HG02885 (cell line): ENCODE results near the gene KIF25.
"Not testable (repeated sequence)": the region's sequence is repeated elsewhere in the genome, so short reads cannot be mapped to it uniquely, and the experiment has no call there.

Experiments used
- ATAC-seq: cut with Tn5 transposase; IDR thresholded peaks from one replicate; pipeline ENCODE4 v1.9.1; 2021; ENCODE audit warnings: mild to moderate bottlenecking; ENCODE audit not compliant: unreplicated experiment, poor library complexity

Gene KIF25

DNA sequence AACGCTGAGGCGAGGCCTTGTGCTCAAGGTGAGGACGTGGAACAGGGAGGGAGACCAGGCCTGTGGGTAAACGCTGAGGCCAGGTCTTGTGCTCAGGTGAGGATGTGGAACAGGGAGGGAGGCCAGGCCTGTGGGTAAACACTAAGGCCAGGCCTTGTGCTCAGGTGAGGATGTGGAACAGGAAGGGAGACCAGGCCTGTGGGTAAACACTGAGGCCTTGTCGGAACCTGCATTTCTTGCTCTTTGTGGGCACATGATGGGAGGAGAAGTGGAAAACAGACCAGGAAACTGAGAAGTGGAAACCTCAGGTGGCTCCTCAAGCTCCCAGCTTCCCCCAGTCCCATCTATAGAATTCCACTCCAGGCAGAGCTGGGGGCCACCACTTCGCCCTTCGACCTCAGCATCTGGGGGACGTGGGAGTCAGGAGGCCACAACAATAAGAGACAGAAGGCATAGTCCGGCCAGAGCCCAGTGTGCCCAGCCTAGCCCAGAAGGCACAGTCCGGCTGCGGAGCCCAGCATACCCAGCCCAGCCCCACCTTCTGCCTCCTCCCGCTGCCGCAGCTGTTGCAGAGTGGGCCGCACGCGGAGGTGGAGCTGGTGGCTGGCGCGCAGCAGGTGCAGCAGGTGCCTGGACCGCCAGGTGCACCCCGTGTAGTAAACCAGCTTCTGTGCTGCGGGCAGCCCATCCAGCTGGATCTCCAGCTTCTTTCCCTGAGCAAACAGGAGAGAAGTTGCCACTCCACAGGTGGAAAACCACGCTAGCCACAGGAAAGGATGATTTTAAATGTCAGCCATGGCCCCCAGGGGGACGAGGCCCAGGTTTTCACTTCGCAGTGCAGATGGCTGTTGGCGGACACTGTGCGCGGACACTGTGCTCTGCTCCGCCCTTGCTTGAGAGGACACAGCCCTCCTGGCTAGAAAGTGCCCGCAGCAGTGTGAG lies 64.1 kb downstream of the KIF25 start:
- ATAC-seq, result no peak

DNA sequence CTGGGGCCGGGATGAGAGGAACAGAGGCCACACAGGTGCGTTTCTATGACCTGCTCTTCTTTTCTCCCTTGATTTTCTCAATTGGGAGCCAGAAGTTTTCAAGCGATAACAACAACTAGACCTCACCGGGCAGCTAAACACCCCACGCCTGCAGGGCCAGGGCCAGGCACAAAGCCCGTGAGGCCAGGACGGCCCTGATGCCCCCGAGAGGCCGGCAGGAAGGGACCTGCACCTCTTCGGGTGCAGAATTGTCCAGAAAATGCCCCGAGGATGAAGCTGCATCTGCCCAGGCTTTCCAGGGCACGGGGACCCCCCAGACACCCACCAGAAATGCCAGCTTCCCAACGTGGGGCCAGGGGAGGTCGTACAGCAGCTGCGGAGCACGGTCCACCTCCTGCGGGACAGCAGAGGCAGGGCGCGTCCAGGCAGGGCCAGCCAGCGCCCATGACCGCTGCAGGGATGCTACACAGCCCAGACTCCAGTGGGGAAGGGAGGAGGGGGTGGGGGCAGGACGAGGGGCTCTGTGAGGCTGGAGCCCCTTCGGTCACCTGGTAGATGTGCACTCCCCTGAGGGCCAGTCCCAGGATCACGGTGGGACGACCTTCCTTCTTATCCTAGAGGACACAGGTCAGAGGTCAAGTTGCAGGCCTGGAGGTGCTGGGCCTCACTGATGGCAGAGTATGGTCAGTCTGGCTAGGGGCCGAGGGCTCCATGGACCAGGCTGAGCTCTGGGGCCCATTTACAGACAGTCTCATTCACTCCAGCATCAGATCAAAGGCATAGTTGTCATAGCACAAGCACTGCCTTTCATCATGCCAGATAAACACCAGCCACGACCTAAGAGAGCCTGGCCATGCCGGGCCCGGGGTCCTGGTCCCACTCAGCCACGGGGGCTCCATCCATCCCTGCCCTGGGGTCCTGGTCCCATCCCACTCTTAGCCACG lies 65.1 kb downstream of the KIF25 start:
- no peak for ATAC-seq

DNA sequence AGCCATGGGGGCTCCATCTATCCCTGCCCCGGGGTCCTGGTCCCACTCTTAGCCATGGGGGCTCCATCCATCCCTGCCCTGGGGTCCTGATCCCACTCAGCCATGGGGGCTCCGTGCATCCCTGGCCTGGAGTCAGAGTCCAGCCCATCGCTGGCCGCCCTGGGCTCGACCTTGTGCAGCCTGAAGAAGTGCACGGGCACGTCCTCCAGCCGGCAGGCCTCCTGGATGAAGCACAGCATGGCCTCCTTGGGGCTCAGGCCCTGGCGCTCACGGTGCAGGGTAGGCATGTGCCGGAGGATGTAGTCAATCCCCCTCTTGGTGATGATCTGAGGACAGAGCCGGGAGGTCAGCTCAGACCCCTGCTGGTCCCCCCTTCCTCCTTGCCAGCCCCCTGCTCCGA lies 66.0 kb downstream of the KIF25 start:
- ATAC-seq, result no peak

DNA sequence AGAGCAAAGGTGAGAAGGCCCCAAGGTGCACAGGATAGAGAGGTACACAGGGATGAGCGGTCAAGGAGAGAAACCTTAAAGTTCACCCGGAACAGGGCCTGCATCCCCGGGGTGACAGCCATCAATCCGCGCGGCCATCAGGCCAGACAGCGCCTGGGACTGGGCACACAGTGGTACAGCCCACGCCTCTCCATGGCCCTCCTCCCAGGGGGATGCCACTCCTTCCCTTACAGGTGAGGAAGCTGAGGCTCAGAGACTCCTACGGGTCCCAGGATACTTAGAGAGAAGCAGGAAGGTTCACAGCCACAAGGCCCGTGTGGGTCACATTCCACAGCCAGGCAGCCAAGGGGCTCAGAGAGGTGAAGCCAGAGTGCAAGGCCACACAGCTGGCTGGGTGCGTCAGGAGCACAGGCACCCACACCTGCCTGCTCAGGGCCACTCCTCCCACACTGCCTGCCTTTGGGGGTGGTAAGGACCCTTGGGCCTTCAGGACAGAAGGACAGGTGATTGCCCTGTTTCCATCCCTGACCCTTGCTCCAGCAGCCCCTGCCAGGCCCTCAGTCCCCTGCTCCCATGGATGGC lies 66.8 kb downstream of the KIF25 start:
- ATAC-seq, result no peak

DNA sequence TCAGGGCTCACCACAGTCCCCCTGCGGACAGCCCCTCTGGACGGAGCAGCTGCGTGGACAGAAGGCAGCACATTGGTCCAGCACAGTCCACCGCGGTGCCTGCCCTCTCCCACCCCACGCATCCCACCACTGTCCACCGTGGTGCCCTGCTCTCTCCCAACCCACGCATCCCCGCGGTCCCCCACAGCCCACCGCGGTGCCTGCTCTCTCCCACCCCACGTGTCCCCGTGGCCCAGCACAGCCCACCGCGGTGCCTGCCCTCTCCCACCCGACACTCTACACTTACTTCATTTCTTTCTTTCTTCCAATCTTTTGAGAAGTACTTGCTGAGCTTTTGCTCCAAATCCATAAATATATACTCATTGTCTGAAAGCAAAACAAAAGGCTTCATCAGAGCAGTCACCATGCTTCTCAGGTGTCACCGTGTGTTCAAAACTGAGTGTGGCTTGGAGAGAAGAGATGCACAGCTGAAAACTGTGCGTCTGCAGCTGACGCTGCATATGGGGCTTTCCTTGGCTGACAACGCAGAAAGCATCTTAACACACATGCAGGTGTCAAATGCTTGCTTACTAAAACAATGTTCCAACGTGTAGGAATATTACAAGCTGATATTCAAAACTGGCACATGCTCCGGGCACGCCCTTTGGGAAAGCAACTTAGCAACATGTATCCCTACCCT lies 69.7 kb downstream of the KIF25 start:
- no peak for ATAC-seq

DNA sequence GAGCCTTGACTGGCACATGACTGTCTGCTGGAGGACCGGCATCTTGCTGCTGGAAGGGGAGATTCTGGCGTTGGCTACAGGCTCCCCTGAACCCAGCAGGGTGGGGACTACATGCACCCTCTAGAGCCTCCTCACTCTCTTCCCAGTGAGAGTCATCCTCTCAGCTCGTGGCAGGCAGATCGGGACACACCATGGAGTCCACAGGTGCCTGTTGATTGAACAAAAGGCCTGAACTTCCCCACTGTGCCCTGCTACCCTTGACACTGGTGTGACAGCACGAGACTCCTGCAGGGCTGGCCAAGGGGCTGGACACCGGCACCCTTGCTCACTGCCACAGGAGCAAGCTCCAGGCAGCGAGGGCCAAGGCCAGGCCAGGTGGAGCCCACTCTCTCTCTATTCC lies 73.3 kb downstream of the KIF25 start:
- no peak for ATAC-seq

DNA sequence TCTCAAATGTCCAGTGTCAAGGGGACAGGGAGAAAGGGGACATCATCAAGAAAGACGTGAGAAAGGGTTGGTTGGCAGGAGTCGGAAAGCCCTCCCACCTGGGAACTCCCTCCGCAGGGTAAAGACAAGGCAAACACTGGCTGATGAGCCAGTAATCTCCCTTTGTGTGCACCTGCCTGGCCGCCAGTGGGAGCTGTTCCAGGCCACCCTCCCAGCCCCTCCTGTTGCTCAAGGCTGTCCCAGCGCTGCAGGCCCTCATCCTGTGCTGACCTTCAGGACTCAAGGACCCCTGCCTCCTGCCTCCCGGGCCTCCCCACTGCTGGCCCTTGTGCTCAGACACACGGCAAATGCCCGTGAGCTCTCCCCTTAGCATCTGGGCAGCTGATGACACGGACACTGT lies 74.1 kb downstream of the KIF25 start:
- ATAC-seq, result no peak

DNA sequence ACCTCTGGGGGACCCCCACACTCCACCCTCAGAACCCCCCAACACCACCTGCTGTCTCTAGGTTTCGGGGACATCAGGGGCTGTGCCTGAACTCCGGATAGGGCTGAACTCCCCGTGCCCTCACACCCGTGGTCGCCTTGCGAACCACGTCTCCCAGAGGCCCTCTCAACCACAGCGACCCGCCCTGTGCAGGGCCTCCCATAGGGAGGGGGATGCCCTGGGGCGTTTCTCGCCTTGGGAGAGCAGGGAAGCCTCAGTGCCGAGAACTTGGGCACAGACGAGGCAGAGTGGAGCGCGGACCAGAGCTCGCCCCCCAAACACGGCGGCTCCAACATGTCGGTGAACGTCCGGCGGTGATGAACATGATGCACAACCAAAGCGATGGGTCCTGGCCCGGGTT lies 74.8 kb downstream of the KIF25 start:
- no peak for ATAC-seq

DNA sequence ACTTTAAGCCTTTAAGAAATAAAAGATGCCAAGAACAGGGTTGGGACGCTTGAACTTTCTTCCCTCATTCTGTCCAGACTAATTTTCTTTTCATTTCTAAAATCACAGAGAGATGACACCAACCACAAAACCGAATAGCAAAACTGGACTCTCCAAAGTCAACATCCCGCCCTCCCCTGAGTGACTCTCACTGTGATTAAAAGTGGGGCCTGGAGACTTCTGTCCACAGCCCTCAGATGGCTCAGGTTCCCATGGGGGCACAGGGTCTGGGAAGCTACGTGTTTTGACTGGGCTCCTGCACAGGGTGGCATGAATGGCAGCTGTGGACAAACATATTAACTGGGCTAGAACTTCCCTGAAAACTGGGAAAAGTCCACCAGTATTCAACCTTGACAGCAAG lies 75.3 kb downstream of the KIF25 start:
- ATAC-seq, result no peak

DNA sequence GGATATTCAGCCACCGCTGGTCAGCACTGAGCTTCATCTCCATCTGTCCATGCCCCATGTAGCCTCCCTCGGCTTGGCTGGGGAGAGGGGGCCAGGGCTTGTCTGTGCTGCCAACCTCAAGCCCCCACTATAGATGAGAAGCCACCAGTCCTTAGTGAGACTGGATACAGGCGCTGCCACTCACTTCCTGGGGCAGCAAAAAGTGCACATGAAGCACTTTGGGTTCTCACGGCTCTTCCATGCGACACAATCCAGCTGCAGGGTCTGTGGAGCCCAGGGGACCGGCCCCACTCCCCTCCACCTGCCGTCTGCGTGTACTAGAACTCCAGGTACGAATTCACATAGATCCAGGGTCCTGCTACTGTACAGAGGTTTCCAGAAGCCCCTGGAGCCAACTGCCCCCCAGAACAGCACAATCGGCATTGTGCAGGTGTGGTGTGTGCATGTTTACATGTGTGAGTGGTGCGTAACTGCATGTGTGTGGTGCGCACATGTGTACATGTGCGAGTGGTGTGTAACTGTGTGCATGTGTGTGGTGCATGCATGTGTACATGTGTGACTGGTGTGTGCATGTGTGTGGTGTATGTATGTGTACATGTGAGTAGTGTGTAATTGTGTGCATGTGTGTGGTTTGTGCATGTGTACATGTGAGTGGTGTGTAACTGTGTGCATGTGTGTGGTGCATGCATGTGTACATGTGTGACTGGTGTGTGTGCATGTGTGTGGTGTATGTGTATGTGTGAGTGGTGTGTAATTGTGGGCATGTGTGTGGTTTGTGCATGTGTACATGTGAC lies 76.7 kb downstream of the KIF25 start:
- no peak for ATAC-seq

DNA sequence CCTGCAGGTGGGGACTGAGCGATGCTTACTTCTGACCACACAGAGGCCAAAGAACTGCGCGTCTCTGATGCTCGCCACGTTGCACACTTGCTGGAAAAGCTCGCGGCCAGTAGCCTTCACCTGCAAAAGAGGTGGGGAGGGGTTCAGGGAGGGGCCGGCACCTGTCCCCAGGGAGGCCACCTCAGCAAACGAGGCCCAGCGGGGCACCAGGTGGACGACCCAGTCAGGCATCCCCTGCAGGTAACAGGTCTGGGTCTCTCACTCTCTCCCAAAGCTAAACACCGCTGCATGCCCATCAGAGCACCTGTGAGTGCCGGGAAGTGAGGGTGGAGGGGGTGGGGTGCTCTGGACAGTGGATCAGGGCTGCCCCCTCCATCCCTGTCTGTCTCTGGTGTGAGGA lies 77.7 kb downstream of the KIF25 start:
- no peak for ATAC-seq

DNA sequence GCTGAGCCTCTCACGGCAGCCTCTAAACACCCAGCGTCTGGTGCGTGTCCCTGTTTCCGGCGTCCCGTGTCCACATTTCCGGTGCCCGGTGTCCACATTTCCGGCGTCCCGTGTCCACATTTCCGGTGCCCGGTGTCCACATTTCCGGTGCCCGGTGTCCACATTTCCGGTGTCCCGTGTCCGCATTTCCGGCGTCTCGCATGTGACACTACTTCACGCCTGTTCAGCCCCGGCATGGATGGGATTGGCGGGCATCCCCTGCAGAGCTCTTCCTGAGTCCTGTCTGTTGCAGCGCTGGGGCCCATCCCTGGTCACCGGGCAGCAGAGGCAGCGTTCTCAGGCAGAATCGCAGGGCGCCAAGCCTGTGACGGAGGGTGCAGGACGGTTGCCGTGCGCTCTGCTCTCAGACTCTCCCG lies 78.3 kb downstream of the KIF25 start:
- ATAC-seq, result no peak

DNA sequence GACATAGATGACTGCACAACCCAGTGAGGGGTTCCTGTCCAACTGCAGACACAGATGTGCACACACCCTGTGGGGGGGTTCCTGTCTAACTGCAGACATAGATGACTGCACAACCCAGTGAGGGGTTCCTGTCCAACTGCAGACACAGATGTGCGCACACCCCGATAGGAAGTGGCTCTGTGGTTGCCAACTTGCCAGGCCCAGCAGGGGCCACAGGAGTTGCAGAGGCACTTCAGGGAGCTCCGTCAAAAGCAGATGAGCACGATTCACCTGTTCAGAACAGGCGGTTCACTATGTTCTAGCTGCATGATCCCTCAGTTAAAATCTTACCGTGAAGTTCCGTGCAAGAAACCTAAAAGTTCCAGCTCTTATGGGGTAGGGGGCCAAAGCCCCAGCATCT lies 79.9 kb downstream of the KIF25 start:
- not testable (repeated sequence) for ATAC-seq

DNA sequence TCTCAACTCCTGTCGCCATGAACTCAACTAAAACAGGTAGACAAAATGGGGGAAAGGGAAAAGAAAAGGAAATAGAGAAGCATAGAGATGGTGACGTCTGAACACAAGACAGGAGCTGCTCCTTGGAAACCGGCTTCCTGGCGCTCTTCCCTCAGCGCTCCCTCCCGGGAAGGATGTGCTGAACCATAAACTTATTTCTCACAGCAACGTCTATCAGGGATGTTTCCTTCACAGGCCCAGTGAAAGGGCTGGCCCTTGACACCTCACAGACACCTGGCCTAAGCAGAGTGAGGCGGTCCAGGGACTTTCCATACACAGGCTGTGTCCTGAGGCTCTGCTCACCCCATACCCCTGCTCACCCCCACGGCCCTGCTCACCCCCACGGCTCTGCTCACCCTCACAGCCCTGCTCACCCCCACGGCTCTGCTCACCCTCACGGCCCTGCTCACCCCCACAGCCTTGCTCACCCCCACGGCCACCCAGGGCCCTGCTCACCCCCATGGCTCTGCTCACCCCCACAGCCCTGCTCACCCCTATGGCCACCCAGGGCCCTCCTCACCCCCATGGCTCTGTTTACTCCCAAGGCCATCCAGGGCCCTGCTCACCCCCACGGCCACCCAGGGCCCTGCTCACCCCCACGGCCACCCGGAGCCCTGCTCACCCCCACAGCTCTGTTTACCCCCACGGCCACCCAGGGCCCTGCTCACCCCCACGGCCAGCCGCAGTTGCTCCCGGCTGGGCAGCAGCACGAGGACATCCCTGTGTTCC lies 80.9 kb downstream of the KIF25 start:
- ATAC-seq, result no peak

DNA sequence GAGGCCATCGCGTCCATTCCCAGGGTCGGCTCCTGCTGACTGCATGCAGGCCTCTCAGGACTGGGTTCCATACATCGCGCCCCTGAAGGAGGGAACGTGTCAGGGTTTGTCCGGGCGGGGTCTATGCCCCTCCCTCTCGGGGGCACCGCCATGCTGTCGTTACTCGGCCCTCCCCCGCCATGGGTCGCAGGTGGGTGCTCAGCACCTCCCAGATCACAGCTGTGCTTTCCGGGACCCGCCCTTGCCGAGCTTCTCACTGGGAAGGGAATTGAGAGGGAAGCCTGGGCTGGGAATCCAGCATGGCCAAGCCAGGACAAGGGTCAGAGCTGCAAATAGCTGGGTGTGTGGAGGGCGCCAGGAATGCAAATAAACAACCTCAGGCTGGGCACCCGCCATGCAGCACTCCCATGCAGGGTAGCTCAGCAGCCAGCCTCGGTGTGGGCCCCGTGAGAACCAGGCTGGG lies 81.5 kb downstream of the KIF25 start, which contains the start of gene FRMD1:
Gene FRMD1 (minus strand): TSS at position 270 of the 463 bp plus-strand sequence. CDS start 118 bp downstream, at position 152.
- ATAC-seq, result no peak

DNA sequence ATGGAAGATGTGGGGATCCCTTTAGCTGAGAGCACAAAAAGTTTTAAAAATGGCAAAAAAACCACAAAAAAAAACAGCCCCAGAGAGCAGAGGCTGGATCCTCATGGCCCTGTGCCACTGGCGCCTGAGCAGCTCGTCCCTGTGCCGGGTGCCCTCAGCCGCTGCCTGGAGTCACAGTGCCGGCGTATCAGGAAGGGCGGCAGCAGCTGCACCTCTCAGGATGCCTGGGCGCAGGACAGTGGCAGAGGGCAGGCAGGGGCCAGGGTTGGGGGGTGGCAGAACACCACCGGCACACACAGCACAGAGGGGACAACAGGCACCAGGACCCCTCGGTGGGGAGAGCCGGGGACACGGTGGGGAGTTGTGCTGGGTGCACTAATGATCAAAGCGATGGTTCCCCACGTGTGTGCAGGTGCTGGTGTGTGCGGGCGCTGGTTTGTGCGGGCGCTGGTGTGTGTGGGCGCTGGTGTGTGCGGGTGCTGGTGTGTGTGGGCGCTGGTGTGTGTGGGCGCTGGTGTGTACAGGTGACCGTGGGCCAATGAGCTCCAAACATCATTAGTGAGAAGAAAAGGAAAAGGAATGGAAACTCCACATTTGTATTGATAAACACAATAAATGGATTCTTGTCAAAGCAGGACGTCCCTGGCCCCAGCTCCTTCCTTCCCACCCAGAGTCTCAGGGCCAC lies 83.1 kb downstream of the KIF25 start:
- no peak for ATAC-seq

DNA sequence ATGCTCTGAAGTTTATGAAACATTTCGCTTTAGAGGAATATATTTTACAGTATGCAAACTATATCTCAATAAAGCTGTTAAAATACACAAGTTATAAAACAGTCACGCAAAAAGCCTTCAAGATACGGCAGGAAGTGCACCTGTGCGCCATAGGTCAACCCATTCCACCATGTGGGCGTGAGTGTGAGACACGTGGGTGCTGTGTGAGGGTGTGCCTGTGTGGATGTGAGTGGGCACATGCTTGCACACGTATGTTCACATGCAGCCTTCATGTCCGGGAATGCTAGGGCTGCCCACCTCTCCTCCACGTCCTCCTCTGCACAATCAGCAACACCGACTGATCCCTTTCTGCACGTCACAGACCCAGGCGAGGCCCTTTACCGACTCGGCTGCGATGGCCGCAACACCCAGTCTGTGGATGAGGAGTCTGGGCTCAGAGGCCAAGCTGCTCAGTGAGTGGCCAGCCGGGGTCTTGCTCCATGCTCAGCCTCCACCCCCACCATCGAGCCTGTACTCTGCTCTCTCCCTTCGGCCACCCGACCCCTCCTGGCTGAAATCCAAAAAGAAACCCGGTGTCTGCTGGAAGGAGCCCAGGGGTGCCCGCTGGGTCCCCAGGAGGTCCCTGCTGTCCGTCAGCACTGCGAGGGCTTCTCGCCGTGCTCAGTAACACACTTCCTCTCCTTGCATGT lies 84.5 kb downstream of the KIF25 start:
- ATAC-seq, result no peak
